SK-N-SH treated with all-trans-retinoic acid at 6 μM for 48 hours (cell line): ENCODE measurements around the gene MS4A18.

Experiments used
- ATAC-seq: fragments of 200-7000 bp; cut with Tn5 transposase; 3 replicates; pipeline ENCODE4 v1.9.1; 2020; ENCODE audit warnings: mild to moderate bottlenecking, moderate library complexity
- ARNTL ChIP-seq: fragments of 450-650 bp; formaldehyde crosslinking; IDR thresholded peaks from 2 replicates; pipeline ENCODE4 v1.5.0; 2020; ENCODE audit warnings: low read depth, mild to moderate bottlenecking, moderate library complexity, borderline replicate concordance
- BACH2 ChIP-seq: fragments of 250-450 bp; sonication (Bioruptor Pico); IDR thresholded peaks from 2 replicates; pipeline ENCODE4 v1.9.0; 2021; ENCODE audit warnings: mild to moderate bottlenecking, borderline replicate concordance
- CSDC2 ChIP-seq: fragments of 250-450 bp; sonication (Bioruptor Pico); IDR thresholded peaks from 2 replicates; pipeline ENCODE4 v1.5.0; 2020; ENCODE audit warnings: mild to moderate bottlenecking, moderate library complexity
- CSRNP3 ChIP-seq: fragments of 250-450 bp; sonication (Bioruptor Pico); IDR thresholded peaks from 2 replicates; pipeline ENCODE4 v1.5.1; 2021; ENCODE audit warnings: mild to moderate bottlenecking, moderate library complexity
- ESRRG ChIP-seq: fragments of 250-450 bp; sonication (Bioruptor Pico); IDR thresholded peaks from 2 replicates; pipeline ENCODE4 v1.6.1; 2021; ENCODE audit warnings: mild to moderate bottlenecking
- GLIS3 ChIP-seq: fragments of 250-450 bp; sonication (Bioruptor Pico); IDR thresholded peaks from 2 replicates; pipeline ENCODE4 v1.5.0; 2020; ENCODE audit warnings: mild to moderate bottlenecking, moderate library complexity
- ISL1 ChIP-seq: fragments of 250-450 bp; sonication (Bioruptor Pico); IDR thresholded peaks from 2 replicates; pipeline ENCODE4 v2.1.2; 2022; ENCODE audit warnings: mild to moderate bottlenecking, moderate library complexity
- OSR1 ChIP-seq: fragments of 250-450 bp; sonication (Bioruptor Pico); IDR thresholded peaks from 2 replicates; pipeline ENCODE4 v1.8.0; 2022; ENCODE audit warnings: moderate library complexity, mild to moderate bottlenecking, inconsistent platforms
- POU6F1 ChIP-seq: fragments of 250-450 bp; sonication (Bioruptor Pico); IDR thresholded peaks from 2 replicates; pipeline ENCODE4 v1.8.0; 2021; ENCODE audit warnings: low read depth, mild to moderate bottlenecking, moderate library complexity, borderline replicate concordance
- PPARA ChIP-seq: fragments of 250-450 bp; sonication (Bioruptor Pico); IDR thresholded peaks from 2 replicates; pipeline ENCODE4 v1.5.0; 2020; ENCODE audit warnings: mild to moderate bottlenecking, borderline replicate concordance
- RARB ChIP-seq: fragments of 250-450 bp; sonication (Bioruptor Pico); IDR thresholded peaks from 2 replicates; pipeline ENCODE4 v1.8.0; 2021; ENCODE audit warnings: mild to moderate bottlenecking, moderate library complexity
- SNAI2 ChIP-seq: fragments of 250-450 bp; sonication (Bioruptor Pico); IDR thresholded peaks from 2 replicates; pipeline ENCODE4 v1.5.0; 2020; ENCODE audit warnings: mild to moderate bottlenecking, moderate library complexity
- TCF4 ChIP-seq: fragments of 250-450 bp; sonication (Bioruptor Pico); IDR thresholded peaks from 2 replicates; pipeline ENCODE4 v1.8.0; 2021; ENCODE audit warnings: mild to moderate bottlenecking, moderate library complexity, borderline replicate concordance
- TSHZ2 ChIP-seq: fragments of 250-450 bp; sonication (Bioruptor Pico); IDR thresholded peaks from 2 replicates; pipeline ENCODE4 v1.5.0; 2020; ENCODE audit warnings: mild to moderate bottlenecking, moderate library complexity
- ZC3H10 ChIP-seq: fragments of 250-450 bp; sonication (Bioruptor Pico); IDR thresholded peaks from 2 replicates; pipeline ENCODE4 v1.5.1; 2021; ENCODE audit warnings: mild to moderate bottlenecking, moderate library complexity
- ZFP30 ChIP-seq: fragments of 450-650 bp; formaldehyde crosslinking; IDR thresholded peaks from 2 replicates; pipeline ENCODE4 v1.5.0; 2022; ENCODE audit warnings: mild to moderate bottlenecking, moderate library complexity
- ZNF565 ChIP-seq: fragments of 450-650 bp; formaldehyde crosslinking; conservative IDR thresholded peaks from 2 replicates; pipeline ENCODE4 v1.5.0; 2020; ENCODE audit warnings: low read depth, mild to moderate bottlenecking, moderate library complexity
- ZNF70 ChIP-seq: fragments of 450-650 bp; formaldehyde crosslinking; IDR thresholded peaks from 2 replicates; pipeline ENCODE4 v1.5.0; 2020; ENCODE audit warnings: mild to moderate bottlenecking, moderate library complexity
- ZNF8 ChIP-seq: fragments of 450-650 bp; formaldehyde crosslinking; IDR thresholded peaks from 2 replicates; pipeline ENCODE4 v1.5.0; 2020; ENCODE audit warnings: mild to moderate bottlenecking, moderate library complexity
- TF ChIP-seq, protein P1 (sequence below): fragments of 250-450 bp; sonication (Bioruptor Pico); IDR thresholded peaks from 2 replicates; pipeline ENCODE4 v1.5.1; 2020; ENCODE audit warnings: low read depth, mild to moderate bottlenecking, moderate library complexity
- TF ChIP-seq, protein P2 (sequence below): fragments of 250-450 bp; sonication (Bioruptor Pico); IDR thresholded peaks from 2 replicates; pipeline ENCODE4 v1.8.0; 2020; ENCODE audit warnings: mild to moderate bottlenecking, moderate library complexity, borderline replicate concordance

Gene MS4A18

DNA sequence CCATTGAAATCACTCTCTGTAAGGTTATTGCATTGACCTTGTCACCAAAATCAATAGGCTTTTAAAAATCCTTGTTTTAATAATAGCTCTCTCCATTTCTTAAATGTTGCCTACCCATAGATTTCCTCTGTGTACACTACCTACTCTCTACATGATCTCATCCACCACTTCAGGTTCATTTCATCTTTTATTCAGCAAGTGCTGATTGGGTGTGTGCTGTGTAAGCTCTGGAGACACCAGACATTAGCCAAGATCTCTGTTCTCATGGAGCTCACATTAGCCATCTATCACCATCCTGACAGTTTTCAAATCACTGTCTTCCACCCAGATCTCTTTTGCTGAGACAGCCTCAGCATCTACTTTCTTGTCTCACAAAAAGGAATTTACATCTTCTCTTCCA lies 56.3 kb downstream of the MS4A18 start:
- TF ChIP-seq POU6F1 (CRISPR knock-in tag) (no peak), ZFP30 (CRISPR knock-in tag) (no peak), BACH2 (no peak), CSDC2 (CRISPR knock-in tag) (no peak), ARNTL (CRISPR knock-in tag) (no peak), TSHZ2 (CRISPR knock-in tag) (no peak), CSRNP3 (CRISPR knock-in tag) (no peak), ZC3H10 (CRISPR knock-in tag) (no peak), ZNF565 (CRISPR knock-in tag) (no peak), SNAI2 (CRISPR knock-in tag) (no peak), TCF4 (no peak)
- TF ChIP-seq, protein P1, sequence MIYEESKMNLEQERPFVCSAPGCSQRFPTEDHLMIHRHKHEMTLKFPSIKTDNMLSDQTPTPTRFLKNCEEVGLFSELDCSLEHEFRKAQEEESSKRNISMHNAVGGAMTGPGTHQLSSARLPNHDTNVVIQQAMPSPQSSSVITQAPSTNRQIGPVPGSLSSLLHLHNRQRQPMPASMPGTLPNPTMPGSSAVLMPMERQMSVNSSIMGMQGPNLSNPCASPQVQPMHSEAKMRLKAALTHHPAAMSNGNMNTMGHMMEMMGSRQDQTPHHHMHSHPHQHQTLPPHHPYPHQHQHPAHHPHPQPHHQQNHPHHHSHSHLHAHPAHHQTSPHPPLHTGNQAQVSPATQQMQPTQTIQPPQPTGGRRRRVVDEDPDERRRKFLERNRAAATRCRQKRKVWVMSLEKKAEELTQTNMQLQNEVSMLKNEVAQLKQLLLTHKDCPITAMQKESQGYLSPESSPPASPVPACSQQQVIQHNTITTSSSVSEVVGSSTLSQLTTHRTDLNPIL (CRISPR knock-in tag): no peak
- ATAC-seq: no peak

DNA sequence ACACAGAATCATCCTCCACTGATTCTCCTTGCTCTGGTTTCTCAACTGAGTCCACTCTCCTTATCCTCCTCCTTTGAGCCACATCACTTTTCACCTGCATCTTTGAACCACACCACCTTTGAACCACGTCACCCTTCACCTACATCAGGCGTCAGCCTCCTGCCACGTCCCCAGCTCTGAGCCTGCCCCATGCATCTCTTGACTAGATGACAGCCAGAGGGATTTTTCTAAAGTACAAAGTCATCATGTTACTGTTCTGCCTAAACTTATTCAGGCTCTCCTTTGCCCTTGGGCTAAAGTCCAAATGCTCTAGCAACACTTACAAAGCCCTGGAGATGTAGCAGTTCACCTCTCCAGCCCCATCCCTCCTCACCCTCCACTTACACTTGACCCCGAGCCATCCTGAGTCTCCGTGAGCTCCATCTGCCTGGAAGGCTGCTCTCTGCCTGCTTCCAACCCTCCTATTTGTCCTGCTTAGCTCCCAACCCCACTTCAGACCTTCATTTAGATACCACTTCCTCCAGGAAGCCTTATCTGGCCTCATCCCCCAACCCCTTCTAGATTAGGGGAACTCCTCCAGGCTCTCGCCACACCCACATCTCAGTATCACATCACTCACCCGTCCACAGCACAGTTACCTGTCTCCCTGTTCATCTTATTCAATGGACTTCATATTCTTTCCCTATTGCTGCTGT lies 56.9 kb downstream of the MS4A18 start:
- ATAC-seq: no peak
- no peak for TF ChIP-seq CSDC2 (CRISPR knock-in tag)

DNA sequence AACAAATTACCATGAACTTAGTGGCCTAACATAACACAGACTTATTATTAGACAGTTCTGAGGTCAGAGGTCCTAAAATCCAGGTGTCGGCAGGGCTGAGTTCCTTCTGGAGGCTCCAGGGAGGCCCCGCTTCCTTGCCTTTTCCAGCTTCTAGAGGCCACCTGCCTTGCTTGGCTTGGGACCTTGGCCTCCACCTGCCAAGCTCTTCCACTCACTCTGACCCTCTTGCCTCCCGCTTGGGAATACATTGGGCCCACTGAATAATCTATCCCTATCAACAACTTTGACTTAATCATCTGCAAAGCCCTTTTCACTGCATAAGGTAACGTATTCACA lies 57.4 kb downstream of the MS4A18 start:
- no peak for TF ChIP-seq ZNF565 (CRISPR knock-in tag)
- TF ChIP-seq OSR1: no peak
- TF ChIP-seq GLIS3 (CRISPR knock-in tag): no peak
- no peak for TF ChIP-seq ZNF70 (CRISPR knock-in tag)
- TF ChIP-seq RARB (CRISPR knock-in tag): no peak
- TF ChIP-seq, protein P2, sequence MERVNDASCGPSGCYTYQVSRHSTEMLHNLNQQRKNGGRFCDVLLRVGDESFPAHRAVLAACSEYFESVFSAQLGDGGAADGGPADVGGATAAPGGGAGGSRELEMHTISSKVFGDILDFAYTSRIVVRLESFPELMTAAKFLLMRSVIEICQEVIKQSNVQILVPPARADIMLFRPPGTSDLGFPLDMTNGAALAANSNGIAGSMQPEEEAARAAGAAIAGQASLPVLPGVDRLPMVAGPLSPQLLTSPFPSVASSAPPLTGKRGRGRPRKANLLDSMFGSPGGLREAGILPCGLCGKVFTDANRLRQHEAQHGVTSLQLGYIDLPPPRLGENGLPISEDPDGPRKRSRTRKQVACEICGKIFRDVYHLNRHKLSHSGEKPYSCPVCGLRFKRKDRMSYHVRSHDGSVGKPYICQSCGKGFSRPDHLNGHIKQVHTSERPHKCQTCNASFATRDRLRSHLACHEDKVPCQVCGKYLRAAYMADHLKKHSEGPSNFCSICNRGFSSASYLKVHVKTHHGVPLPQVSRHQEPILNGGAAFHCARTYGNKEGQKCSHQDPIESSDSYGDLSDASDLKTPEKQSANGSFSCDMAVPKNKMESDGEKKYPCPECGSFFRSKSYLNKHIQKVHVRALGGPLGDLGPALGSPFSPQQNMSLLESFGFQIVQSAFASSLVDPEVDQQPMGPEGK (CRISPR knock-in tag): no peak
- TF ChIP-seq TCF4: no peak
- TF ChIP-seq ISL1 (CRISPR knock-in tag): no peak
- TF ChIP-seq ARNTL (CRISPR knock-in tag): no peak
- TF ChIP-seq ZNF8: no peak
- TF ChIP-seq ESRRG (CRISPR knock-in tag): no peak
- no peak for TF ChIP-seq SNAI2 (CRISPR knock-in tag)
- no peak for TF ChIP-seq BACH2
- TF ChIP-seq CSRNP3 (CRISPR knock-in tag): no peak
- TF ChIP-seq PPARA (CRISPR knock-in tag): no peak
- TF ChIP-seq ZFP30 (CRISPR knock-in tag): no peak
- TF ChIP-seq CSDC2 (CRISPR knock-in tag): no peak
- no peak for ATAC-seq
